Esophagus squamous epithelium (tissue), 5 donors: ENCODE results near the gene BACH2. TPM values are rescaled to one million over a fixed set of nuclear protein-coding genes. Genes with fewer than 3 reads are reported as not detected.
"Not testable (repeated sequence)": the region's sequence is repeated elsewhere in the genome, so short reads cannot be mapped to it uniquely, and the experiment has no call there.

Experiments
- DNase-seq: peaks from one replicate; lab custom pipeline; 2025; lab: John Stamatoyannopoulos, UW
- H3K27ac ChIP-seq, 4 donors: fragments of 200-600 bp; sonication (generic); one replicate each; pipeline ENCODE4 v1.5.1; 2016 to 2019; ENCODE audit warnings: mild to moderate bottlenecking in 1 of 4
- H3K27me3 ChIP-seq, 4 donors: fragments of 200-600 bp; sonication (generic); 1 replicate in 3 of 4; 2 replicates in 1 of 4; pipeline versions ENCODE4 v1.5.1 to v1.6.0; 2017 to 2021; ENCODE audit warnings: antibody characterized with exemption in 1 of 4
- H3K36me3 ChIP-seq, 3 donors: fragments of 200-600 bp; sonication (generic); one replicate each; pipeline ENCODE4 v1.5.1; 2016 to 2019
- H3K4me1 ChIP-seq, 3 donors: fragments of 200-600 bp; sonication (generic); one replicate each; pipeline ENCODE4 v1.5.1; 2017 to 2019
- H3K4me3 ChIP-seq, 4 donors: fragments of 200-600 bp; sonication (generic); 1 replicate in 3 of 4; 2 replicates in 1 of 4; pipeline ENCODE4 v1.5.1; 2016 to 2019; ENCODE audit warnings: mild to moderate bottlenecking in 2 of 4, moderate library complexity in 1 of 4
- H3K9me3 ChIP-seq, 3 donors: fragments of 200-600 bp; sonication (generic); one replicate each; pipeline ENCODE4 v1.5.1; 2016 to 2019
- POLR2A ChIP-seq, 4 donors: fragments of 450-650 bp; IDR thresholded peaks; one replicate each; pipeline ENCODE4 v1.6.1; 2017; ENCODE audit warnings: antibody characterized with exemption in 4 of 4, mild to moderate bottlenecking in 4 of 4, moderate library complexity in 3 of 4
- WGBS, 2 donors: methylation state at CpG; one replicate each; pipeline ENCODE4 v1.1.5; 2018; 5-methylcytosine and 5-hydroxymethylcytosine counted together
- intact Hi-C: fragments of 100-400 bp; cut with DNase I; formaldehyde crosslinking; loops from one replicate; pipeline ENCODE4 v1.15.0; 2022
- total RNA-seq, 4 donors: library from RNA; depleted of rRNA; stranded (reverse); fragments of >200 nt; gene quantifications; one replicate each; pipeline ENCODE4 v1.1.0, GENCODE V29; 2016
- TF ChIP-seq, protein P1 (sequence below), 6 experiments: fragments of 450-650 bp in 4 of 6; fragments of 200-600 bp in 2 of 6; sonication (generic) in 2 of 6; IDR thresholded peaks; one replicate each; pipeline ENCODE4 v1.5.1; 2016 to 2019; ENCODE audit warnings: antibody characterized with exemption in 6 of 6, mild to moderate bottlenecking in 4 of 6, moderate library complexity in 4 of 6
- donor health status: DM: yes; HTN: yes; CAD: no.

The BACH2 gene
- total RNA-seq, 4 donors from 2014 or later = 0.22 to 6.1 (median 0.66) TPM

GRCh38 chr6:90119618-90120017 is 177.0 kb downstream of the BACH2 start:
- no peak for DNase-seq
- 83 to 90% methylated on average over 3 of the region's 3 CpGs for WGBS, 2 donors

GRCh38 chr6:90118581-90118980 is 178.1 kb downstream of the BACH2 start:
- TF ChIP-seq, protein P1, sequence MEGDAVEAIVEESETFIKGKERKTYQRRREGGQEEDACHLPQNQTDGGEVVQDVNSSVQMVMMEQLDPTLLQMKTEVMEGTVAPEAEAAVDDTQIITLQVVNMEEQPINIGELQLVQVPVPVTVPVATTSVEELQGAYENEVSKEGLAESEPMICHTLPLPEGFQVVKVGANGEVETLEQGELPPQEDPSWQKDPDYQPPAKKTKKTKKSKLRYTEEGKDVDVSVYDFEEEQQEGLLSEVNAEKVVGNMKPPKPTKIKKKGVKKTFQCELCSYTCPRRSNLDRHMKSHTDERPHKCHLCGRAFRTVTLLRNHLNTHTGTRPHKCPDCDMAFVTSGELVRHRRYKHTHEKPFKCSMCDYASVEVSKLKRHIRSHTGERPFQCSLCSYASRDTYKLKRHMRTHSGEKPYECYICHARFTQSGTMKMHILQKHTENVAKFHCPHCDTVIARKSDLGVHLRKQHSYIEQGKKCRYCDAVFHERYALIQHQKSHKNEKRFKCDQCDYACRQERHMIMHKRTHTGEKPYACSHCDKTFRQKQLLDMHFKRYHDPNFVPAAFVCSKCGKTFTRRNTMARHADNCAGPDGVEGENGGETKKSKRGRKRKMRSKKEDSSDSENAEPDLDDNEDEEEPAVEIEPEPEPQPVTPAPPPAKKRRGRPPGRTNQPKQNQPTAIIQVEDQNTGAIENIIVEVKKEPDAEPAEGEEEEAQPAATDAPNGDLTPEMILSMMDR (IDR thresholded peaks at IDR 0.05) = no peak
- TF ChIP-seq POLR2A (IDR thresholded peaks at IDR 0.05) = no peak
- H3K36me3 ChIP-seq = no peaks in the 10 kb centered on the region
- WGBS, 2 donors = 85 to 88% methylated on average over 2 of the region's 2 CpGs
- H3K9me3 ChIP-seq = peaks cover 0 to 6% (median 0%) of the 10 kb centered on the region in 3 donors
- intact Hi-C loops = no loop called here
- no peak overlapping the region for H3K27ac ChIP-seq
- no peak overlapping the region for H3K4me3 ChIP-seq
- DNase-seq = no peak
- no peaks in the 10 kb centered on the region for H3K4me1 ChIP-seq
- H3K27me3 ChIP-seq = no peaks in the 10 kb centered on the region

More at GRCh38 chr6:90119618-90120017, 177.0 kb downstream of the BACH2 start:
- Histone ChIP-seq H3K27me3 (no peaks in the 10 kb centered on the region), H3K36me3 (no peaks in the 10 kb centered on the region), H3K4me1 (no peaks in the 10 kb centered on the region), H3K4me3 (no peak overlapping the region), H3K9me3 (no peaks in the 10 kb centered on the region), H3K27ac (no peak overlapping the region)
- intact Hi-C loops = no loop called here
- no peak for TF ChIP-seq POLR2A (IDR thresholded peaks at IDR 0.05)
- TF ChIP-seq, protein P1 (IDR thresholded peaks at IDR 0.05) = no peak

DNA sequence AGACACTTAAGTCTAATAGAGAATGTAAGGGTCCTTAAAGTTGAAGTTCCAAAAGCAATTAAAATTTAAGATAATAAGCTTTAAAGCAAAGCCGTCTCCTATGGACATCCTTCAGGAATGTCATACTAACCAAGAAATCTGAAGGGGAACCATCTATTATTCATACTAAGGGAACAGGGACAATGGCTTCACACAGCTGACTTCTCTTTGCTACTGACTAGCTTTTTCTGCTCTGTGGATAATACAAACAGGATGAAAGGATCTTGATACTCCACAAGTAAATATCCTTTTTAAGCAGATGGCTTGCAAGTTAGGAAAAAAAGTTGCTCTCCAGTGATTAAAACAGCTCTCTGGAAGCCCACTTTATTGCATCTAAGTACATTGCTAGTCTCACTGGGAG is 178.6 kb downstream of the BACH2 start:
- Histone ChIP-seq H3K4me3 (no peak overlapping the region), H3K36me3 (no peaks in the 10 kb centered on the region), H3K27me3 (no peaks in the 10 kb centered on the region), H3K9me3 (peaks cover 0 to 10% (median 4%) of the 10 kb centered on the region in 3 donors), H3K27ac (no peak overlapping the region), H3K4me1 (no peaks in the 10 kb centered on the region)
- 83 to 92% methylated on average over 1 of the region's 1 CpG for WGBS, 2 donors
- no peak for DNase-seq
- TF ChIP-seq, protein P1 (IDR thresholded peaks at IDR 0.05) = no peak
- no peak for TF ChIP-seq POLR2A (IDR thresholded peaks at IDR 0.05)
- intact Hi-C loops = no loop called here

DNA sequence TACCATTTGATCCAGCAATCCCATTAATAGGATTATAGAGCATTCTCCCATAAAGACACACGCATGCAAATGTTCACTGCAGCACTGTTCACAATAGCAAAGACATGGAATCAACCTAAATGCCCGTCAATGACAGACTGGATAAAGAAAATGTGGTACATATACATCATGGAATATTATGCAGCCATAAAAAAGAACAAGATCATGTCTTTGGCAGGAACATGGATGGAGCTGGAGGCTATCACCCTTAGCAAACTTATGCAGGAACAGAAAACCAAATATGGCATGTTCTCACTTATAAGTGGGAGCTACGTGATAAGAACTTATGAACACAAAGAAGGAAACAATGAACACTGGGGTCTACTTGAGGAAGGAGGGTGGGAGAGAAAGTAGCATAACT is 180.5 kb downstream of the BACH2 start:
- H3K36me3 ChIP-seq, H3K27ac ChIP-seq, H3K27me3 ChIP-seq, H3K4me1 ChIP-seq, intact Hi-C loops, H3K4me3 ChIP-seq, DNase-seq: not testable (repeated sequence)
- H3K9me3 ChIP-seq = peaks cover 0 to 10% (median 7%) of the 10 kb centered on the region in 3 donors
- 75 to 96% methylated on average over 3 of the region's 3 CpGs for WGBS, 2 donors

DNA sequence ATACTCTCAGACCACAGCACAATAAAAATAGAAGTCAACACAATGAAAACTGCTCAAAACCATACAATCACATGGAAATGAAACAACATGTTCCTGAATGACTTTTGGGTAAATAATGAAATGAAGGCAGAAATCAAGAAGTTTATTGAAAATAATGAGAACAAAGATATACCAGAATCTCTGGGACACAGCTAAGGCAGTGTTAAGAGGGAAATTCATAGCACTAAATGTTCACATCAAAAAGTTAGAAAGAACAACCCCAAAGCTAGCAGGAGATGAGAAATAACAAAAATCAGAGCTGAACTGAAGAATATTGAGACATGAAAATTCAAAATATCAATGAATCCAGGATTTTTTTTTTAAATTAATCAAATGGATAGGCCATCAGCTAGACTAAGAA is 183.3 kb downstream of the BACH2 start:
- TF ChIP-seq, protein P1 (IDR thresholded peaks at IDR 0.05) = no peak
- no peak for TF ChIP-seq POLR2A (IDR thresholded peaks at IDR 0.05)
- DNase-seq = no peak
- no peak overlapping the region for H3K27ac ChIP-seq
- no peaks in the 10 kb centered on the region for H3K4me1 ChIP-seq
- no peaks in the 10 kb centered on the region for H3K27me3 ChIP-seq
- H3K4me3 ChIP-seq = no peak overlapping the region
- H3K9me3 ChIP-seq = peaks cover 0 to 10% (median 7%) of the 10 kb centered on the region in 3 donors
- intact Hi-C loops = no loop called here
- H3K36me3 ChIP-seq = no peaks in the 10 kb centered on the region

DNA sequence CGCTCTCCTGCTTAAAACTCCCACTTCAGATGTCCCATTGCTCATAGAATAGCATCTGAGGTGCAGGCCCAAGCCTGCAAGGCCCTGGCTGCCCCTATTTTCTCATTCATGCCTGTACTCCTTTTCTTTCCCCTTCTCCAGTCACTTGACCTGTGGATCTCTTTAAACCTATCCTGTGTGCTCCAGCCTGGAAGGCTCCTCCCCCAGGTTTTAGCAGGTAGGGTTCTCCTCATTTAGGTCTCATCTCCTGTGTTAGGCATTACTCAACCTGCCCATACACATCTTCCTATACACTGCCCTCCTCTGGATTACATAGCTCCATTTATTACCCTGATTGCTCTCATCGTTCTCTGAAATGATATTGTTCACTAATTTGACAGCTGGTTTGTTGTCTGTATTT is 185.3 kb downstream of the BACH2 start:
- Histone ChIP-seq H3K36me3 (no peaks in the 10 kb centered on the region), H3K4me1 (no peaks in the 10 kb centered on the region), H3K9me3 (peaks cover 0 to 10% (median 7%) of the 10 kb centered on the region in 3 donors), H3K27me3 (no peaks in the 10 kb centered on the region), H3K27ac (no peak overlapping the region), H3K4me3 (no peak overlapping the region)
- 60 to 70% methylated on average over 2 of the region's 2 CpGs for WGBS, 2 donors
- no peak for TF ChIP-seq POLR2A (IDR thresholded peaks at IDR 0.05)
- TF ChIP-seq, protein P1 (IDR thresholded peaks at IDR 0.05) = no peak
- DNase-seq = no peak
- intact Hi-C loops = no loop called here
